Lower lobe of right lung (tissue), 2 donors: ENCODE data around the gene NCAPH2. TPM values are rescaled to one million over a fixed set of nuclear protein-coding genes. Genes with fewer than 3 reads are reported as not detected.
A peak's percentile ranks its signal among the peaks of the same experiment; 100 is the strongest.

ENCODE experiments used
- ATAC-seq, 2 donors: fragments of 200-7000 bp; cut with Tn5 transposase; one replicate each; pipeline ENCODE4 v1.9.1; 2020 to 2022; ENCODE audit warnings: mild to moderate bottlenecking in 2 of 2, moderate library complexity in 2 of 2
- DNase-seq: peaks from one replicate; pipeline ENCODE4 v3.0.0-alpha.2; 2020
- H3K27ac ChIP-seq: fragments of 200-600 bp; one replicate; pipeline ENCODE4 v1.8.0; 2022
- H3K27me3 ChIP-seq: fragments of 200-600 bp; one replicate; pipeline ENCODE4 v1.8.0; 2022; ENCODE audit warnings: low read depth
- H3K36me3 ChIP-seq: fragments of 200-600 bp; one replicate; pipeline ENCODE4 v1.8.0; 2022; ENCODE audit warnings: mild to moderate bottlenecking
- H3K4me1 ChIP-seq: fragments of 200-600 bp; one replicate; pipeline ENCODE4 v1.8.0; 2022
- H3K4me3 ChIP-seq: fragments of 200-600 bp; one replicate; pipeline ENCODE4 v1.8.0; 2022; ENCODE audit warnings: mild to moderate bottlenecking
- H3K9me3 ChIP-seq: fragments of 200-600 bp; one replicate; pipeline ENCODE4 v1.8.0; 2022
- CTCF ChIP-seq: fragments of 200-600 bp; IDR thresholded peaks from one replicate; pipeline ENCODE4 v1.8.0; 2022; ENCODE audit warnings: antibody characterized with exemption, mild to moderate bottlenecking
- intact Hi-C: fragments of 100-400 bp; cut with DNase I; formaldehyde crosslinking; loops from one replicate; pipeline ENCODE4 v1.11.0; 2022
- total RNA-seq: library from RNA; stranded (reverse); fragmentation: NEBNext Ultra II Directional; extraction: Animal tissue kit (Norgen Biotek cat#: 25700); gene quantifications from one replicate; pipeline ENCODE4 v1.2.1, GENCODE V29; 2021
- donor health status: DM: no; HTN: yes; CAD: no; lungs with severe emphysema.

Gene NCAPH2
- total RNA-seq, 1 donor from 2014 or later: 46.1 TPM

- H3K4me3 ChIP-seq: no peak overlapping the region
- H3K9me3 ChIP-seq: no peaks in the 10 kb centered on the region
- no peak for ATAC-seq
- intact Hi-C loops: no loop called here
- DNase-seq: peak; percentile 35
- H3K4me1 ChIP-seq: no peaks in the 10 kb centered on the region
- H3K36me3 ChIP-seq: peaks cover 5% of the 10 kb centered on the region
- no peaks in the 10 kb centered on the region for H3K27me3 ChIP-seq
- TF ChIP-seq CTCF: no peak
- H3K27ac ChIP-seq: no peak overlapping the region
Measured at GRCh38 chr22:50574383-50574755, 66.3 kb downstream of the NCAPH2 start.

Other genes with a start within 250 kb of the NCAPH2 start
- 11.9 TPM for gene MAPK12, start 246.5 kb upstream of the NCAPH2 start, total RNA-seq
- gene MAPK11, start 237.8 kb upstream of the NCAPH2 start, total RNA-seq: 13.1 TPM
- gene PLXNB2, start 200.6 kb upstream of the NCAPH2 start, total RNA-seq: 256 TPM
- gene DENND6B, start 181.2 kb upstream of the NCAPH2 start, total RNA-seq: 14.4 TPM
- 52.5 TPM for gene PPP6R2, start 164.9 kb upstream of the NCAPH2 start, total RNA-seq
- gene SBF1, start 33.2 kb upstream of the NCAPH2 start, total RNA-seq: 59.0 TPM
- gene ADM2, start 26.7 kb upstream of the NCAPH2 start, total RNA-seq: 1.5 TPM
- not detected for gene MIOX, start 21.4 kb upstream of the NCAPH2 start, total RNA-seq
- gene LMF2, start 522 bp upstream of the NCAPH2 start, total RNA-seq: 58.8 TPM
- 4.9 TPM for gene SCO2, start 17.4 kb downstream of the NCAPH2 start, total RNA-seq
- gene TYMP, start 21.8 kb downstream of the NCAPH2 start, total RNA-seq: 151 TPM
- 0.77 TPM for gene KLHDC7B, start 37.7 kb downstream of the NCAPH2 start, total RNA-seq
- gene SYCE3, start 54.7 kb downstream of the NCAPH2 start, total RNA-seq: not detected
- 12.6 TPM for gene CPT1B, start 70.2 kb downstream of the NCAPH2 start, total RNA-seq
- 76.7 TPM for gene CHKB, start 74.6 kb downstream of the NCAPH2 start, total RNA-seq
- 1.7 TPM for gene MAPK8IP2, start 92.6 kb downstream of the NCAPH2 start, total RNA-seq
- gene ARSA, start 119.9 kb downstream of the NCAPH2 start, total RNA-seq: 53.5 TPM
- 50.6 TPM for gene SHANK3, start 164.6 kb downstream of the NCAPH2 start, total RNA-seq
- 0.62 TPM for gene ACR, start 230.0 kb downstream of the NCAPH2 start, total RNA-seq